GM19023 (cell line): ENCODE data around the gene TFPI2.
"Not testable (repeated sequence)": the region's sequence is repeated elsewhere in the genome, so short reads cannot be mapped to it uniquely, and the experiment has no call there.

Experiments
- ATAC-seq: cut with Tn5 transposase; IDR thresholded peaks from one replicate; pipeline ENCODE4 v1.9.1; 2021; ENCODE audit warnings: mild to moderate bottlenecking, moderate library complexity; ENCODE audit not compliant: unreplicated experiment

The TFPI2 gene

DNA sequence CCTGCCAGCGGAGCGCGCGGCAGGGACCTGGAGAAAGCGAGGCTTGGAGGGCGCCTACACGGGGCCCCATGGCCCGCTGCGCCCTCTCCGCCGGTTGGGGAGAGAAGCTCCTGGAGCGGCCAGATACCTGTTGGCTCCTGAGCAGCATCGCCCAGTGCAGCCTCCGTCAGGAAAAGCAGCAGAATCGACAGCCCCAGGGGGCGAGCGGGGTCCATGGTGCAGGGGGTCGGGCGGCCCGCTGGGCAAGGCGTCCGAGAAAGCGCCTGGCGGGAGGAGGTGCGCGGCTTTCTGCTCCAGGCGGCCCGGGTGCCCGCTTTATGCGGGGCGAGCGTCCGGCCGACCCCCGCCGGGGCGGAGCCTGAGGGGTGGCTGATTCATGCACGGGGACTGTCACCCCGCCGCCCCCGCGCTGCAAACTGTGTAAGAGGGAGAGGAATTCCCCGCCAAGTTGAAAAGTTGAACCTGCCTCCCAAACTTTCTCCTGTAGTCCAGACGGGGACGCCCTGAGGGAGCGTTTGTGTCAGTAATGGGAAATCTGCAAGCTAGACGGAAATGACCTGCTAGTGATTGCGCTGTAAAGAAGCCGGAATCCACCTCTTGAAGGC is at the start of gene TFPI2:
Gene TFPI2 (minus strand): TSS at position 290 of the 605 bp plus-strand sequence. CDS start 75 bp downstream, at position 215.
- ATAC-seq, result no peak

- no peak for ATAC-seq
Measured at GRCh38 chr7:93938293-93938692, 47.7 kb upstream of the TFPI2 start.

DNA sequence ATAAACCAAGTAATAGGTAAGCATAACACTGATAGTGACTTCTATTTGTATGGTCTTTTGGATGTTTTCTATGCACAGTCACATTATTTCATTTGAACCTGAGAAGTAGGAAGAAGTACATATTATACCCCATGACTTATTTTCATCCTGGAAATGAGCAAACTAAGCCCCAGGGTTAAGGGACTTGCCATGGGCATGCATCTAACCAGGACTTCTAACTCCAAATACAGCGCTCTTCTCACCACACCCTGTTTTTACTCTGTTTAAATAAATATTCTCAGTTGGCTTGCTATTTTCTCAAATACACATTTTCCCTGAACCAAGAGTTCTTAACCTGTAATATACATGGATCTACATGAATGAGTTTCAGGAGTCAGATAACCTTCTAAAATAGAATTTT is 47.3 kb upstream of the TFPI2 start:
- ATAC-seq, result no peak

- ATAC-seq, result no peak
Measured at GRCh38 chr7:93935102-93935501, 44.5 kb upstream of the TFPI2 start.

- no peak for ATAC-seq
Measured at GRCh38 chr7:93933156-93933555, 42.6 kb upstream of the TFPI2 start.

GRCh38 chr7:93931655-93932054 is 41.1 kb upstream of the TFPI2 start:
- no peak for ATAC-seq

DNA sequence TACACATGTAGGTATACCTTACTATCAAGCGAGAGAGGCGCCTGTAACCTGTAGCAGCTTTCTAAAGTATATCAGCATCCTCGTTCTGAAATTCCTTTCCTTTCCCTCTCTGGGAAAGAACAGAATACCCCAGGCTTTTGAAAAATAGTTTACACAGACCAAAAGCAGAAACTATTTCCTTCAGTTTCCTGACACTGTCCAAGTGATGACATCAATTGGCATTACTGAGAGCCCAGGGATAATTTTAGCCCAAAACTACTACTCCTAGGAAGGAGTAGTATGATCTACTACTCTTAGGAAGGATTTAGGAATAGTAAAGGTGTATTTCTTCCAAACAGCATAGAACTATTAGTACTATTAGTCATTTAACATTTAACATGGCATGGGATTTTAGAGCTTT is 37.0 kb upstream of the TFPI2 start:
- no peak for ATAC-seq

- no peak for ATAC-seq
Measured at GRCh38 chr7:93926800-93927199, 36.2 kb upstream of the TFPI2 start.

DNA sequence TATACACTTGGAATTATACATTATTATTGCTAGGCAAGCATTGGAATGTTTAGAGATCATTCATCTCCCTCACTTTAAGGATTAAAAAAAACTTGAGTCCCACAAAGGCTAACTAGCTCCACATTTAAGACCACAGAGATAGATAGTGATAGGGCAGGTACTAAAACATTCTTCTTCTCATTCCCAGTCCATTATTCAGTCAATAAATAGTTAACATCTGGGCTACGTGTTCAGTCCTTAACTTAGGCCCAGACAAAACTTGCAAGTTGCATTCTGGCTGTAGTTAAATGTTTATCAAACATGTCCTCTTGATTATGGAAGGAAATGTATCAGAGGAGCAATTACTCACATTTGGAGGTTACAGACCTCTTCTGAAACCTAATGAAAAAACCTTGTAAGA is 33.4 kb upstream of the TFPI2 start:
- ATAC-seq, result no peak

GRCh38 chr7:93923296-93923695 is 32.7 kb upstream of the TFPI2 start:
- no peak for ATAC-seq

GRCh38 chr7:93921607-93922566 is 31.3 kb upstream of the TFPI2 start, which contains the start of gene GNG11:
Gene GNG11 (plus strand): TSS chr7:93921735. CDS start chr7:93922138, 403 bp downstream.
- peak; percentile 90 for ATAC-seq

- no peak for ATAC-seq
Measured at GRCh38 chr7:93921186-93921585, 30.6 kb upstream of the TFPI2 start.

DNA sequence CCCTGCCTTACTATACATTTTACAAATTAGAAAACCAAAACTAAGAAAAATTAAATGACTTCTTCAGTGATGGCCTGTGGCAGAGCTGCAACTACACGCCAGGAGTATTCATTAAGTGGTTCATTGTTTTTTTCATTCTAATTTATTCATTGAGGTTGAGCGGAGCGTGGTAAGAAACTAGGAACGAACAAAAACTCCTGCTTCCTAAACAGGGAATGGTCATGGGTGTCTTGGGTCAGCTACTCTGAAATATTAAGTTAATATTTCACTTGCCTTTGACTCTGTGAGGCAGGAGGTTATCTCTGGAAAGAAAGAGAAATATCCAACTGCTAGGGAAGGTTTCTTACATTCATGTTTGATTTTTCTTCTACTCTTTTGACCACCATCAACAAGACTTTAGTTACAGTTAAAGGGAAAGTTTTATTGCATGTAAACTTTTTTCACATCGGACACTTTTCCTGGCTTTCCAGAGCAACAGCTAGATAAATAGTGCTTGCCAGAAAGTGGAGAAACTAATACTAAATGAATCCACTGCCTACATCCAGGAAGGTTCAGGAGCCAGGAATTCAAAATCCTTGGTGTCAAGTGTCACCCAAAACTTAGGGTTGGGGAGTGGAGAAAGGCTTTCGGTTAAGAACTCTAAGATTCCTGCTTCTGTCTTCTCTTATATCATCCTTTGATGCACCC is 30.1 kb upstream of the TFPI2 start:
- no peak for ATAC-seq

DNA sequence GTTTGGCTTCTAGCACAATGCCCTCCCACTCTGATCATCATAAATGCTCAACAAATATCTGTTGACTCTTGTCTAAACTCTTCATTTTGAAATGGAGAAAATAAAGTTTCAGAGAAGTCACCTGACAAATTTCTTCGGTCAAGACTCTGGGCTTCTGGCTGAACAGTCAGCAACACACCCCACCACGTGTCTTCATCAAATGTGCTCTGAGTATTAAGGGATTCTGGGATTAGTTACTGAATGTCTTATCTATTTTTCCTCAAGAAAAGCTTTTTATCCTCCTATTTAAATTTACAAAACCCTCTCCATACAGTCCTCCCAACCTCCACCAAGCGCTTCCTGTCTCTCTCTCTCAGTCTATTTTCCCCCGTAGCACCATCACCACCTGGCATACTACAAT is 25.8 kb upstream of the TFPI2 start:
- not testable (repeated sequence) for ATAC-seq

GRCh38 chr7:93915888-93916287 is 25.3 kb upstream of the TFPI2 start:
- not testable (repeated sequence) for ATAC-seq

DNA sequence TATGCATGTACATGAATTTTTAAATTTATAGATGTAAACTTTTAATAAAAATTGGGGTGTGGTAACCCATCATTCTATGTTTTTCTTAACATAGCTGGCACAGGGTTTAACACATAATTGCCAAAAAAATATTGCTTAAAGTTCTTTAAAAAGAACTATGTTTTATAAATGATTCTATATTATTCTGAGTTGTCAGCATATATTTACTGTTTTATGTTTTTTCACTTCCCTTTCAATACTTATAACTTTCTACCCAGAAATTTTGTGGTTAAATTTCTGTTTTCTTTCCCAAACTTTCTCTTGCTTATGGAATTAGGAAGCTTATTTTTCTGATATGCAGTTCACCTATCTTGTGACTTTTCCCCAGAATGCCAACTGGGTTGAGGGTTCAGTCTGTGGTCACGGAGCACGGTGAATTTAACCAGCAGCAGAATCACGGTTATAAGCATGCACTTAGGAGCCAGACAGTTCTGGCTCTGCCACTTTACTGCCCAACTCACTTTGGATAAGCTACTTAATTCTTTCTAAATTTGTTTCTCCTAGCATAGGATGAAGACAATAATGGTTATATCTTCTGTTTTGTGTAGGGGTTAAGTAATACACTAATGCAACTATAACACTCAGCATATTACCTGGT is 24.8 kb upstream of the TFPI2 start:
- not testable (repeated sequence) for ATAC-seq

GRCh38 chr7:93914581-93915066 is 24.1 kb upstream of the TFPI2 start:
- no peak for ATAC-seq

DNA sequence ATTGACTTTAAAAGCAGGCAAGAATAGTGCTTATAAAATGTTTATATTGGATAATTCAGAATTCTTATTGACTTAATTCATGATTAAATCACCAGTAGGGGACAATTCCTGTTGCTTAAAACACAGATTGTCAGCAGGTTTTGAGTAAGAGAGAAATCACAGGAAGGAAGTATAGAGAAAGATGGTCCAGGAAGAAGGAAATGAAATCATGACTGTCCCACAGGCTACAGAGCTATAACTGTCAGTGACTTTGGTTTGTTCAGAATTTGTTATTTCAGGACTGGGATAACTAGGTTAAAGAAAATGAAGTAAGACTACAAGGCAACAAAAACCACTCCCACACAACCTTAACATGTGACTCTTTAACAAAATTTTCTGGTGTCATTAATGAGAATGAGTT is 22.6 kb upstream of the TFPI2 start:
- ATAC-seq, result no peak

GRCh38 chr7:93911661-93912060 is 21.1 kb upstream of the TFPI2 start:
- ATAC-seq, result not testable (repeated sequence)

- not testable (repeated sequence) for ATAC-seq
Measured at GRCh38 chr7:93911242-93911641, 20.7 kb upstream of the TFPI2 start.
